Body of pancreas (tissue), 4 donors: ENCODE data around the gene ESF1.

Source experiments
- CTCF ChIP-seq, 7 experiments: fragments of 450-650 bp in 4 of 7; fragments of 200-600 bp in 3 of 7; sonication (generic) in 3 of 7; IDR thresholded peaks; one replicate each; pipeline ENCODE4 v1.5.1; 2016 to 2019; ENCODE audit warnings: antibody characterized with exemption in 7 of 7
- POLR2A ChIP-seq, 3 donors: fragments of 450-650 bp; IDR thresholded peaks; one replicate each; pipeline ENCODE4 v1.6.1; 2016; ENCODE audit warnings: antibody characterized with exemption in 3 of 3, mild to moderate bottlenecking in 2 of 3

DNA sequence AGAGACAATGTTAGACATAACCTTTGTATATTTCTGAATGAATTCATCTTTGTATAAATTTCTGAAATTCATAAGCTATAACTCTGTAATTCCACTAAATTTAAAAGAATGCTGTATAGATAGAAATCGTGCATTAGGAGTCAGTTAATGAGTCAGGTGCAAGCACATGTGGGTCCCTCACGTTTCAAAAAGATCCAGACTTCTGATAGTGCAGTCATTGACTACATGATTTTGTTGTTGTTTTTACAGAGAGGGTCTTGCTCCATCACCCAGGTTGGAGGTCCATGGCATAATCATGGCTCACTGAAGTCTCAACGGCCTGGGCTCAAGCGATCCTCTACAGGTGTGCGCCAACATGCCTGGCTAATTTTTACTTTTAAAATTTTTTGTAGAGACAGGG, 14.6 kb downstream of the ESF1 start:
- TF ChIP-seq CTCF (IDR thresholded peaks at IDR 0.05) (no peak), POLR2A (IDR thresholded peaks at IDR 0.05) (no peak)
